ENCODE results near the gene XCR1.

DNA sequence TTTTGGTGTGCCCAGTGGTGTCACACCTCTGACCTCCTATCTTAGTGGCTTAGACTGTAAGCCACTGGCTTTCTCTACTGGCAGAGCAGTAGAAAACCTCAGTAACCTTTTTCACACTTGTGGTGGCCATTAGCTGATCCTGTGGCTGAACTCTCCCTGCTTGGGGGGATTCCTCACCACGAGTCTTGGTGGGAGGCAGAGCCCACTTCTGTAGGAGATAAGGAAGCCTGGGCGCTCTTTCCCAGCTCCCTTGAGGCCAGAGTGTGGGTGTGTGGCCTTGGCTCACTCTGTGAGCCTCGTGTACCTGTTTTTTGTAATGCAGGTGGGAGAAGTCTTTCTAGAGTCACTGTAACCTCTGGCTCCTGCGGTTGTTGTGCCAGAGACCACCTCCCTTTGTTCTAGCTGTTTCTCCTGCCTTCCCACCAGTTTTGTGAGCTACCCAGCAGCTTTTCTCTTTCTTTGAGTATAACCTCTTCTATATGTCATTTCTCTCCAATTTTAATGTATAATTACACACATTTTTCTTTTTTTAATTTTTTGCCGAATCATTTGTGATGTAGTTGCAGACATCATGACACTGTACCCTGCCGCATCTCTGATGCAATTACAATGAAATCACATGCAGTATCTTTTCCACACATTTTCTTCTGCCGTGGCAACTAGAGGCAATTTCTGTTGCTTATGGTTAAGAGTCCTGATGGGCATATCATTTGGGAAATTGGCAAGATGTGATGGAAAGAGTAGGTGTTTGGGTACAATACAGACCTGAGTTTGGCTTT lies 13.8 kb downstream of the XCR1 start:
- TF ChIP-seq, protein P1, sequence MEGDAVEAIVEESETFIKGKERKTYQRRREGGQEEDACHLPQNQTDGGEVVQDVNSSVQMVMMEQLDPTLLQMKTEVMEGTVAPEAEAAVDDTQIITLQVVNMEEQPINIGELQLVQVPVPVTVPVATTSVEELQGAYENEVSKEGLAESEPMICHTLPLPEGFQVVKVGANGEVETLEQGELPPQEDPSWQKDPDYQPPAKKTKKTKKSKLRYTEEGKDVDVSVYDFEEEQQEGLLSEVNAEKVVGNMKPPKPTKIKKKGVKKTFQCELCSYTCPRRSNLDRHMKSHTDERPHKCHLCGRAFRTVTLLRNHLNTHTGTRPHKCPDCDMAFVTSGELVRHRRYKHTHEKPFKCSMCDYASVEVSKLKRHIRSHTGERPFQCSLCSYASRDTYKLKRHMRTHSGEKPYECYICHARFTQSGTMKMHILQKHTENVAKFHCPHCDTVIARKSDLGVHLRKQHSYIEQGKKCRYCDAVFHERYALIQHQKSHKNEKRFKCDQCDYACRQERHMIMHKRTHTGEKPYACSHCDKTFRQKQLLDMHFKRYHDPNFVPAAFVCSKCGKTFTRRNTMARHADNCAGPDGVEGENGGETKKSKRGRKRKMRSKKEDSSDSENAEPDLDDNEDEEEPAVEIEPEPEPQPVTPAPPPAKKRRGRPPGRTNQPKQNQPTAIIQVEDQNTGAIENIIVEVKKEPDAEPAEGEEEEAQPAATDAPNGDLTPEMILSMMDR (IDR thresholded peaks at IDR 0.05; ENCODE audit: insufficient read depth, low read length, poor library complexity, severe bottlenecking), result no peak
- TF ChIP-seq EZH2phosphoT487 (conservative IDR thresholded peaks at IDR 0.05; ENCODE audit: low read length), result no peak

Measured in SU-DHL-6 (cell line).